Heart right ventricle (tissue), 16 donors: ENCODE measurements around the gene FGF1. TPM values are rescaled to one million over a fixed set of nuclear protein-coding genes. Genes with fewer than 3 reads are reported as not detected.
"Not testable (repeated sequence)": the region's sequence is repeated elsewhere in the genome, so short reads cannot be mapped to it uniquely, and the experiment has no call there.

Source experiments
- ATAC-seq, 8 donors: fragments of 200-7000 bp; cut with Tn5 transposase; one replicate each; pipeline ENCODE4 v1.9.1; 2020; ENCODE audit warnings: mild to moderate bottlenecking in 8 of 8, moderate library complexity in 8 of 8, moderate number of reproducible peaks in 1 of 8
- DNase-seq, 2 donors: peaks; one replicate each; pipeline ENCODE4 v3.0.0-alpha.2; 2020
- H3K27ac ChIP-seq, 10 donors: fragments of 200-600 bp; sonication (generic) in 2 of 10; one replicate each; pipeline versions ENCODE4 v1.5.0 to v1.8.0; 2020 to 2022; ENCODE audit warnings: mild to moderate bottlenecking in 3 of 10
- H3K27me3 ChIP-seq, 7 donors: fragments of 200-600 bp; one replicate each; pipeline ENCODE4 v1.8.0; 2021 to 2022; ENCODE audit warnings: mild to moderate bottlenecking in 2 of 7
- H3K36me3 ChIP-seq, 9 donors: fragments of 200-600 bp; sonication (generic) in 1 of 9; one replicate each; pipeline versions ENCODE4 v1.5.0 to v1.8.0; 2020 to 2022; ENCODE audit warnings: mild to moderate bottlenecking in 2 of 9
- H3K4me1 ChIP-seq, 9 donors: fragments of 200-600 bp; sonication (generic) in 1 of 9; one replicate each; pipeline versions ENCODE4 v1.5.0 to v1.8.0; 2020 to 2022; ENCODE audit warnings: mild to moderate bottlenecking in 4 of 9
- H3K4me3 ChIP-seq, 10 donors: fragments of 200-600 bp; sonication (generic) in 2 of 10; one replicate each; pipeline versions ENCODE4 v1.5.0 to v1.8.0; 2020 to 2022; ENCODE audit warnings: mild to moderate bottlenecking in 7 of 10, moderate library complexity in 2 of 10
- H3K9me3 ChIP-seq, 11 donors: fragments of 200-600 bp in 10 of 11; sonication (generic) in 2 of 11; one replicate each; pipeline versions ENCODE4 v1.5.0 to v1.8.0; 2013 to 2022; ENCODE audit warnings: mild to moderate bottlenecking in 2 of 11, control low read depth in 1 of 11, moderate library complexity in 1 of 11
- CTCF ChIP-seq, 9 donors: fragments of 200-600 bp; sonication (generic) in 2 of 9; IDR thresholded peaks; one replicate each; pipeline versions ENCODE4 v1.5.0 to v1.8.0; 2021 to 2022; ENCODE audit warnings: antibody characterized with exemption in 9 of 9, mild to moderate bottlenecking in 5 of 9, moderate library complexity in 1 of 9
- WGBS, 2 donors: extraction: QIAGEN DNeasy Blood & Tissue Kit; methylation state at CpG; one replicate each; pipeline ENCODE4 v1.1.7; 2013; ENCODE audit warnings: inconsistent platforms in 1 of 2; 5-methylcytosine and 5-hydroxymethylcytosine counted together
- intact Hi-C, 10 donors: fragments of 100-400 bp; cut with DNase I; formaldehyde crosslinking; loops; one replicate each; pipeline versions ENCODE4 v1.11.1 to v1.14.2; 2022
- polyA plus RNA-seq, 2 donors: library from polyadenylated mRNA; stranded (reverse); fragments of 200-250 nt; gene quantifications; one replicate each; pipeline ENCODE4 v1.2.3, GENCODE V29; 2013
- total RNA-seq, 10 donors: library from RNA; stranded (reverse); fragmentation: NEBNext Ultra II Directional in 3 of 10; extraction: Animal tissue kit (Norgen Biotek cat#: 25700) in 3 of 10; gene quantifications; one replicate each; pipeline versions ENCODE4 v1.2.1 to v1.2.4, GENCODE V29; 2021 to 2023
- donor health status: Arrhythmogenic right ventricular cardiomyopathy.
- donor health status: ischemic (EF 13 %, LVEDD 7.1; RV severe dilation, severe dysfunction).
- donor health status: healthy with polysubstance abuse.
- donor health status: DM: no; HTN: yes; CAD: no.
- donor health status: DM: no; HTN: no; CAD: no.
- donor health status: ischemic (EF 25% LVEDD 6.9; RV normal size, moderate dysfunction).
- donor health status: ischemic (EF 25% LVEDD 5.7; RV mildly dilated, moderate dysfunction).
- donor health status: healthy.
- donor health status: DM: yes; HTN: yes; CAD: no.
- donor health status: Ischemic cardiomyopathy.
- donor health status: ischemic (EF 35%, LVEDD 5.7; RV mildly dilated, moderate dysfunction).
- donor health status: nonischemic (EF 11% LVEDD 7.7; RV severe dilation, severe dysfunction).
- donor health status: DM: yes; HTN: yes; CAD: no.
- donor health status: PGD.
- donor health status: ischemic (EF 29% LVEDD 5.4; RV normal size, mild dysfunction).
- donor health status: nonischemic (EF 23%, LVEDD 6.1; RV moderate dilation, normal function).

The FGF1 gene
- total and polyA plus RNA-seq, 12 donors, result 5.1 to 110 (median 53.7) TPM

GRCh38 chr5:142652563-142652962, 33.3 kb downstream of the FGF1 start:
- Histone ChIP-seq H3K4me1 (peaks cover 5 to 42% (median 27%) of the 10 kb centered on the region in 9 donors), H3K27ac (peak overlapping the region in 8 of 10 donors; percentile 9 to 81 (median 52)), H3K9me3 (no peaks in the 10 kb centered on the region), H3K36me3 (no peaks in the 10 kb centered on the region), H3K27me3 (peaks cover 0 to 7% (median 0%) of the 10 kb centered on the region in 7 donors), H3K4me3 (no peak overlapping the region)
- ATAC-seq (peak in 5 of 8 donors; percentile 1 to 47 (median 9)), DNase-seq (no peak)
- intact Hi-C loops, result loop anchor here in 3 of 10 donors (5.0 kb wide), 2 partner anchors 35 to 40 kb away; no protein-coding TSS in a partner anchor
- no peak for TF ChIP-seq CTCF (IDR thresholded peaks at IDR 0.05)
- 74 to 81% methylated on average over 10 of the region's 10 CpGs for WGBS, 2 donors

GRCh38 chr5:142650881-142651280, 35.0 kb downstream of the FGF1 start:
- 81 to 85% methylated on average over 8 of the region's 8 CpGs for WGBS, 2 donors
- DNase-seq, result no peak
- Histone ChIP-seq H3K4me1 (peaks cover 5 to 34% (median 23%) of the 10 kb centered on the region in 9 donors), H3K27me3 (peaks cover 0 to 7% (median 0%) of the 10 kb centered on the region in 7 donors), H3K36me3 (no peaks in the 10 kb centered on the region), H3K9me3 (no peaks in the 10 kb centered on the region), H3K4me3 (no peak overlapping the region), H3K27ac (no peak overlapping the region)
- TF ChIP-seq CTCF (IDR thresholded peaks at IDR 0.05), result no peak
- no peak for ATAC-seq
- intact Hi-C loops, result loop anchor here in 3 of 10 donors (5.0 kb wide), 2 partner anchors 34 to 39 kb away; no protein-coding TSS in a partner anchor

GRCh38 chr5:142650060-142650459, 35.8 kb downstream of the FGF1 start:
- Histone ChIP-seq H3K9me3 (no peaks in the 10 kb centered on the region), H3K27ac (no peak overlapping the region), H3K4me1 (peaks cover 10 to 34% (median 22%) of the 10 kb centered on the region in 9 donors), H3K36me3 (no peaks in the 10 kb centered on the region), H3K4me3 (no peak overlapping the region), H3K27me3 (peaks cover 0 to under 1% (median 0%) of the 10 kb centered on the region in 7 donors)
- intact Hi-C loops, result loop anchor here in 3 of 10 donors (5.0 kb wide), 2 partner anchors 33 to 38 kb away; no protein-coding TSS in a partner anchor
- ATAC-seq (no peak), DNase-seq (no peak)
- WGBS, 2 donors, result 73 to 83% methylated on average over 3 of the region's 3 CpGs
- TF ChIP-seq CTCF (IDR thresholded peaks at IDR 0.05), result no peak

- not testable (repeated sequence) for ATAC-seq, H3K9me3 ChIP-seq, H3K4me3 ChIP-seq, H3K36me3 ChIP-seq, H3K27me3 ChIP-seq, DNase-seq, H3K27ac ChIP-seq
- intact Hi-C loops, result loop anchor here in 1 of 10 donors (5.0 kb wide), 1 partner anchor 36 kb away; no protein-coding TSS in a partner anchor
- 92 to 94% methylated on average over 3 of the region's 3 CpGs for WGBS, 2 donors
- peaks cover 11 to 34% (median 19%) of the 10 kb centered on the region in 9 donors for H3K4me1 ChIP-seq
Measured at GRCh38 chr5:142648108-142648507, 37.8 kb downstream of the FGF1 start.

GRCh38 chr5:142645456-142645855, 40.4 kb downstream of the FGF1 start:
- H3K4me1 ChIP-seq, result peaks cover 11 to 51% (median 19%) of the 10 kb centered on the region in 9 donors
- 15 to 44% methylated on average over 1 of the region's 1 CpG for WGBS, 2 donors
- H3K27me3 ChIP-seq, result no peaks in the 10 kb centered on the region
- H3K27ac ChIP-seq, result peak overlapping the region in 7 of 10 donors; percentile 5 to 69 (median 49)
- no peak overlapping the region for H3K4me3 ChIP-seq
- H3K36me3 ChIP-seq, result no peaks in the 10 kb centered on the region
- no peak for DNase-seq
- TF ChIP-seq CTCF (IDR thresholded peaks at IDR 0.05), result no peak
- no peak for ATAC-seq
- intact Hi-C loops, result loop anchor here in 1 of 10 donors (5.0 kb wide), 1 partner anchor 33 kb away; no protein-coding TSS in a partner anchor
- no peaks in the 10 kb centered on the region for H3K9me3 ChIP-seq
